OCI-LY1 (cell line): Measurements from ENCODE around the gene TLL2.

Experiments
- H2AFZ ChIP-seq: fragments of 200-600 bp; sonication (generic), shearing (Covaris generic); 2 replicates; pipeline ENCODE4 v1.6.0; 2014; ENCODE audit warnings: antibody characterized with exemption, mild to moderate bottlenecking, low read length
- H3F3A ChIP-seq: fragments of 200-600 bp; sonication (generic), shearing (Covaris generic); 2 replicates; pipeline ENCODE4 v1.6.0; 2014; ENCODE audit warnings: mild to moderate bottlenecking, antibody characterized with exemption, low read length, moderate library complexity; ENCODE audit not compliant: insufficient read depth
- H3K27ac ChIP-seq: fragments of 200-600 bp; sonication (generic); 2 replicates; pipeline ENCODE4 v1.5.1; 2014; ENCODE audit warnings: low read length, mixed run types, mild to moderate bottlenecking, low read depth; ENCODE audit not compliant: poor library complexity, severe bottlenecking
- H3K27me3 ChIP-seq: fragments of 200-600 bp; sonication (generic); 2 replicates; pipeline ENCODE4 v1.6.0; 2014; ENCODE audit warnings: antibody characterized with exemption, mild to moderate bottlenecking, low read length, moderate library complexity; ENCODE audit not compliant: insufficient read depth
- H3K36me3 ChIP-seq: fragments of 200-600 bp; sonication (generic); 2 replicates; pipeline ENCODE4 v1.6.1; 2014; ENCODE audit warnings: mild to moderate bottlenecking, antibody characterized with exemption, low read length, moderate library complexity, mixed read lengths; ENCODE audit not compliant: insufficient read depth
- H3K4me1 ChIP-seq: fragments of 200-600 bp; sonication (generic); 2 replicates; pipeline ENCODE4 v1.5.1; 2014; ENCODE audit warnings: mild to moderate bottlenecking, low read length, moderate library complexity; ENCODE audit not compliant: insufficient read depth, severe bottlenecking
- H3K4me2 ChIP-seq: fragments of 200-600 bp; sonication (generic), shearing (Covaris generic); 2 replicates; pipeline ENCODE4 v1.6.1; 2014; ENCODE audit warnings: low read length
- H3K4me3 ChIP-seq: fragments of 200-600 bp; sonication (generic); 2 replicates; pipeline ENCODE4 v1.5.1; 2014; ENCODE audit warnings: low read length, low read depth, mild to moderate bottlenecking, mixed read lengths; ENCODE audit not compliant: poor library complexity, severe bottlenecking
- H3K79me2 ChIP-seq: fragments of 200-600 bp; shearing (Covaris generic); 2 replicates; pipeline ENCODE4 v1.6.1; 2016; ENCODE audit warnings: mixed run types, low read length, mixed read lengths; ENCODE audit not compliant: insufficient read depth
- H3K9ac ChIP-seq: fragments of 200-600 bp; sonication (generic), shearing (Covaris generic); 2 replicates; pipeline ENCODE4 v1.6.1; 2014; ENCODE audit warnings: mild to moderate bottlenecking, low read length, mixed read lengths
- H3K9me2 ChIP-seq: fragments of 200-600 bp; sonication (generic), shearing (Covaris generic); 2 replicates; pipeline ENCODE4 v1.6.1; 2014; ENCODE audit warnings: low read depth, mild to moderate bottlenecking, low read length, mixed read lengths
- H3K9me3 ChIP-seq: fragments of 200-600 bp; shearing (Covaris generic); 2 replicates; pipeline ENCODE4 v1.6.1; 2014; ENCODE audit warnings: low read length, mixed read lengths
- H4K20me1 ChIP-seq: fragments of 200-600 bp; sonication (generic), shearing (Covaris generic); 2 replicates; pipeline ENCODE4 v1.6.0; 2016; ENCODE audit warnings: mild to moderate bottlenecking, low read length; ENCODE audit not compliant: insufficient read depth
- EZH2 ChIP-seq: fragments of 200-600 bp; sonication (generic), shearing (Covaris generic); IDR thresholded peaks from 2 replicates; pipeline ENCODE4 v1.8.0; 2017; ENCODE audit warnings: borderline replicate concordance, mixed run types, mild to moderate bottlenecking, antibody characterized with exemption, low read length, moderate library complexity, mixed read lengths
- TF ChIP-seq, protein P1 (sequence below): fragments of 200-600 bp; sonication (generic), shearing (Covaris generic); IDR thresholded peaks from 2 replicates; pipeline ENCODE4 v1.5.1; 2017; ENCODE audit warnings: mild to moderate bottlenecking, antibody characterized with exemption, low read length, moderate library complexity, mixed read lengths

Gene TLL2

DNA sequence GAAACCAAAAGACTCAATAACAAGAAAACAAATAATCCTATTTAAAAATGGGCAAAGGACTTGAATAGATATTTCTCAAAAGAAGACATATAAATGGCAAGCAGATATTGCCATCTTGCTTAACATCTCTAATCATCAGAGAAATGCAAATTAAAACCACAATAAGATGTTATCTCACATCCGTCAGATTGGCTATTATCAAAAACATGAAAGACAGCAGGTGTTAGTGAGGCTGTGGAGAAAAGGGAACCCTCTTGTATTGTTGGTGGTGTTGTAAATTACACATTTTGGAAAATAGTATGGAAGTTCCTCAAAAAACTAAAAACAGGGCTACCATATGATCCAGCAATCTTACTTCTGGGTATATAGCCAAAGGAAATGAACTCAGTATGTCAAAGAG is 180.6 kb downstream of the TLL2 start:
- H3K4me1 ChIP-seq, result no peaks in the 10 kb centered on the region

DNA sequence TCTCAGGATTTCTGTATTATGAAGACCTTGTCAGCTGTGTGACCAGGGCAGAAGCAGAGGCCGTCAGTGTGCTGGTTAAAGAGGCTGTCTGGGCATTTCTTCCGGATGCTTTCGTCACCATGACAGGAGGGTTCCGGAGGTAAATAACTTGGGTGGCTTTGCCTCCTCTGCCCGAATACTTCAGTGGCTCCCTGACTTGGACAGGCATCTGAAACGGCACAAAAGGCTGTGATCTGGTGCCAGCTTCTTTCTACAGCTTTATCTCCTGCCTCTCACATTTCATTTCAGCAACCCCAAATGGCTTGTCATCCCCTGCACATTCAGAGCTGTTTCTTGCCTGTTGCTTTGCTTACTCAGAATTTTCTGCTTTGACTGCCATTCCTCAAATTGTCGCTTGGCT is 186.3 kb downstream of the TLL2 start:
- Histone ChIP-seq H3K9me3 (no peaks in the 10 kb centered on the region), H3K9me2 (no peaks in the 10 kb centered on the region), H3K4me2 (no peak overlapping the region), H3K4me3 (no peak overlapping the region), H3K27ac (no peak overlapping the region), H3K4me1 (no peaks in the 10 kb centered on the region), H3F3A (no peaks in the 10 kb centered on the region), H3K27me3 (no peaks in the 10 kb centered on the region), H3K79me2 (no peaks in the 10 kb centered on the region), H3K36me3 (no peaks in the 10 kb centered on the region), H4K20me1 (no peaks in the 10 kb centered on the region), H2AFZ (no peak overlapping the region), H3K9ac (no peak overlapping the region)
- TF ChIP-seq, protein P1, sequence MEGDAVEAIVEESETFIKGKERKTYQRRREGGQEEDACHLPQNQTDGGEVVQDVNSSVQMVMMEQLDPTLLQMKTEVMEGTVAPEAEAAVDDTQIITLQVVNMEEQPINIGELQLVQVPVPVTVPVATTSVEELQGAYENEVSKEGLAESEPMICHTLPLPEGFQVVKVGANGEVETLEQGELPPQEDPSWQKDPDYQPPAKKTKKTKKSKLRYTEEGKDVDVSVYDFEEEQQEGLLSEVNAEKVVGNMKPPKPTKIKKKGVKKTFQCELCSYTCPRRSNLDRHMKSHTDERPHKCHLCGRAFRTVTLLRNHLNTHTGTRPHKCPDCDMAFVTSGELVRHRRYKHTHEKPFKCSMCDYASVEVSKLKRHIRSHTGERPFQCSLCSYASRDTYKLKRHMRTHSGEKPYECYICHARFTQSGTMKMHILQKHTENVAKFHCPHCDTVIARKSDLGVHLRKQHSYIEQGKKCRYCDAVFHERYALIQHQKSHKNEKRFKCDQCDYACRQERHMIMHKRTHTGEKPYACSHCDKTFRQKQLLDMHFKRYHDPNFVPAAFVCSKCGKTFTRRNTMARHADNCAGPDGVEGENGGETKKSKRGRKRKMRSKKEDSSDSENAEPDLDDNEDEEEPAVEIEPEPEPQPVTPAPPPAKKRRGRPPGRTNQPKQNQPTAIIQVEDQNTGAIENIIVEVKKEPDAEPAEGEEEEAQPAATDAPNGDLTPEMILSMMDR, result no peak
- no peak for TF ChIP-seq EZH2

More for the DNA sequence above, 180.6 kb downstream of the TLL2 start:
- H3K9ac ChIP-seq, result no peak overlapping the region
- no peak overlapping the region for H3K4me3 ChIP-seq
- H3K27ac ChIP-seq, result no peak overlapping the region
- TF ChIP-seq EZH2, result no peak
- TF ChIP-seq, protein P1, result no peak
- H3K27me3 ChIP-seq, result no peaks in the 10 kb centered on the region
- no peaks in the 10 kb centered on the region for H3K36me3 ChIP-seq
- H3K79me2 ChIP-seq, result no peaks in the 10 kb centered on the region
- no peaks in the 10 kb centered on the region for H4K20me1 ChIP-seq
- H3F3A ChIP-seq, result no peaks in the 10 kb centered on the region
- H3K4me2 ChIP-seq, result no peak overlapping the region
- H3K9me2 ChIP-seq, result no peaks in the 10 kb centered on the region
- H3K9me3 ChIP-seq, result no peaks in the 10 kb centered on the region
- H2AFZ ChIP-seq, result no peak overlapping the region

DNA sequence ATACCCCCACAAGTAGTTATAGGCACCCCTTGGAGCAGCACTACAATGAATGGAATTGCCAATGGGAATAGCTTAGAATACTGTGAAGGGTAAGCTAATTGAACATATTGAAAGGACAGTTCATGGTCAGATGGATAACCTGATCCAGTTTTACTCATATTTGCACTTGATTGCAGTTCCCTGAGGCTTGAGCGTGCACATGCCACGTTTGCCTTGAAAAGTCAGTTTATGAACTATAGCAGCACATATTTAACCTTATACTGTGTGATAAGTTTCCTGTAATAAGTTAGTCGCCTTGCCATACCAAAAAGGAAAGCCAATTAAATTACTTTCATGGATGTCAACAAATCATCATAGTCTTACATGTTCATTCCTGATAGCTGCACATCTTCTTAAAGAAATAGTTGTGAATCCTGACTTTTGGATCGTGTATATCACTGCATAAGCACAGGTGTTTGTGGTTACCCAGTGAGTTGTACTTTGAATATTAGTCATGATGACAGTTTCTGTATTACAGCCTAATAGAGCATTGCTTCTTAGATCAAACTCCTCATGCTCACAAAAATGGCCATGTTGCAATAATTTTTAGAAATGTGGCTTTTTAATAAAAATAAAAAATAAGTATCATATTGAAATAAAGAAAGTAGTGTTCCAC is 187.9 kb downstream of the TLL2 start:
- TF ChIP-seq, protein P1, result no peak
- TF ChIP-seq EZH2, result no peak
- no peaks in the 10 kb centered on the region for H3F3A ChIP-seq
- no peak overlapping the region for H3K27ac ChIP-seq
- no peaks in the 10 kb centered on the region for H3K79me2 ChIP-seq
- H3K9ac ChIP-seq, result no peak overlapping the region
- no peaks in the 10 kb centered on the region for H3K9me2 ChIP-seq
- no peak overlapping the region for H3K4me2 ChIP-seq
- H3K9me3 ChIP-seq, result no peaks in the 10 kb centered on the region
- no peaks in the 10 kb centered on the region for H3K27me3 ChIP-seq
- H2AFZ ChIP-seq, result no peak overlapping the region
- H3K4me3 ChIP-seq, result no peak overlapping the region
- no peaks in the 10 kb centered on the region for H4K20me1 ChIP-seq
- no peaks in the 10 kb centered on the region for H3K36me3 ChIP-seq
- H3K4me1 ChIP-seq, result no peaks in the 10 kb centered on the region
